K562 (cell line): ENCODE data around the gene CALML3. TPM values are rescaled to one million over a fixed set of nuclear protein-coding genes. Genes with fewer than 3 reads are reported as not detected.

Experiments
- ATAC-seq: fragments of 200-7000 bp; cut with Tn5 transposase; 3 replicates; pipeline ENCODE4 v1.9.1; 2020; ENCODE audit warnings: moderate library complexity
- BruUV-seq: library from RNA; stranded (reverse); fragments of 400-500 nt; replicated peaks from 2 replicates; lab custom pipeline; 2021; lab: Mats Ljungman, UMichigan
- CTCF ChIA-PET: fragments of 300-600 bp; formaldehyde crosslinking; extraction: SDS; loops from one replicate; lab custom pipeline; 2021; ENCODE audit warnings: low intra/inter-chr PET ratio; lab: Yijun Ruan, JAX
- POLR2A ChIA-PET: fragments of 300-600, 350-650 bp; sonication (Branson Sonifier 250); formaldehyde crosslinking; extraction: SDS; loops from one replicate; lab custom pipeline; 2021; ENCODE audit warnings: antibody characterized with exemption, inconsistent platforms; lab: Yijun Ruan, JAX
- DNase-seq, 4 experiments: peaks; one replicate each; pipeline versions ENCODE4 v3.0.0 to v3.0.0-alpha.2; 2011 to 2018; ENCODE audit warnings: low spot score in 3 of 4, mixed read lengths in 3 of 4; ENCODE audit errors: extremely low read depth in 1 of 4
- FAIRE-seq: peaks from 2 replicates; lab custom pipeline; 2011; peaks lifted over from hg19 to GRCh38; lab: Jason Lieb, UNC
- H2AFZ ChIP-seq: 2 replicates; pipeline ENCODE4 v1.6.0; 2011; ENCODE audit warnings: low read depth, low read length, control low read depth, inconsistent platforms
- H3K27ac ChIP-seq: fragments of 200-600 bp; 3 replicates; pipeline ENCODE4 v1.8.0; 2011; ENCODE audit warnings: low read depth, mild to moderate bottlenecking, control low read depth, inconsistent platforms, low read length, moderate library complexity, mixed read lengths; ENCODE audit errors: extremely low read depth
- H3K27me3 ChIP-seq, 2 experiments: fragments of 300-600 bp in 1 of 2; 2 replicates in 1 of 2; 3 replicates in 1 of 2; pipeline versions ENCODE4 v1.6.0 to v1.8.0; 2011; ENCODE audit warnings: inconsistent platforms in 2 of 2, low read length in 2 of 2, mild to moderate bottlenecking in 1 of 2, mixed read lengths in 1 of 2, moderate library complexity in 1 of 2; ENCODE audit not compliant: control insufficient read depth in 2 of 2, insufficient read depth in 2 of 2
- H3K36me3 ChIP-seq: fragments of 300-600 bp; 3 replicates; pipeline ENCODE4 v1.8.0; 2011; ENCODE audit warnings: mild to moderate bottlenecking, low read length, inconsistent platforms; ENCODE audit not compliant: control insufficient read depth, insufficient read depth
- H3K4me1 ChIP-seq, 2 experiments: fragments of 200-600 bp in 1 of 2; replicated peaks in 1 of 2; 2 replicates in 1 of 2; 3 replicates in 1 of 2; pipeline versions ENCODE4 v1.5.1 to v1.8.0; 2011; ENCODE audit warnings: inconsistent platforms in 2 of 2, low read length in 2 of 2, mild to moderate bottlenecking in 1 of 2, mixed read lengths in 1 of 2, moderate library complexity in 1 of 2; ENCODE audit not compliant: control insufficient read depth in 2 of 2, insufficient read depth in 2 of 2
- H3K4me2 ChIP-seq: 2 replicates; pipeline ENCODE4 v1.6.1; 2011; ENCODE audit warnings: low read length, control low read depth, inconsistent platforms, mixed read lengths; ENCODE audit not compliant: insufficient read depth
- H3K4me3 ChIP-seq: fragments of 200-600 bp; sonication (generic), shearing (Covaris generic); 2 replicates; pipeline ENCODE4 v1.5.1; 2016; ENCODE audit warnings: control low read depth, inconsistent platforms
- H3K79me2 ChIP-seq: fragments of 200-600 bp; 3 replicates; pipeline ENCODE4 v1.8.0; 2011; ENCODE audit warnings: low read length, inconsistent platforms; ENCODE audit not compliant: control insufficient read depth, insufficient read depth
- H3K9ac ChIP-seq, 2 experiments: 2 replicates each; pipeline versions ENCODE4 v1.6.0 to v1.6.1; 2011; ENCODE audit warnings: low read depth in 2 of 2, low read length in 2 of 2, control low read depth in 1 of 2, inconsistent platforms in 1 of 2, mild to moderate bottlenecking in 1 of 2, mixed read lengths in 1 of 2; ENCODE audit not compliant: insufficient read depth in 1 of 2
- H3K9me1 ChIP-seq: one replicate; pipeline ENCODE4 v1.6.0; 2011; ENCODE audit warnings: inconsistent platforms, mild to moderate bottlenecking, low read length, moderate library complexity; ENCODE audit not compliant: control insufficient read depth, insufficient read depth
- H3K9me3 ChIP-seq: replicated peaks from 2 replicates; pipeline ENCODE4 v1.5.1; 2011; ENCODE audit warnings: low read depth, low read length, inconsistent platforms; ENCODE audit not compliant: control insufficient read depth, insufficient read depth
- H4K20me1 ChIP-seq: replicated peaks from 2 replicates; pipeline ENCODE4 v1.6.1; 2011; ENCODE audit warnings: low read length, inconsistent platforms, mixed read lengths; ENCODE audit not compliant: control insufficient read depth, insufficient read depth
- CBFA2T3 ChIP-seq: fragments of 450-650 bp; IDR thresholded peaks from 2 replicates; pipeline ENCODE4 v1.6.1; 2017
- COPS2 ChIP-seq: fragments of 450-650 bp; conservative IDR thresholded peaks from 2 replicates; pipeline ENCODE4 v1.6.1; 2016; ENCODE audit warnings: mild to moderate bottlenecking, moderate library complexity
- JUNB ChIP-seq: fragments of 450-650 bp; formaldehyde crosslinking; conservative IDR thresholded peaks from 2 replicates; pipeline ENCODE4 v1.4.0; 2020; ENCODE audit warnings: mild to moderate bottlenecking
- SMARCA4 ChIP-seq: fragments of 450-650 bp; IDR thresholded peaks from 2 replicates; pipeline ENCODE4 v1.6.1; 2016
- TFAP4 ChIP-seq: sonication (generic); formaldehyde crosslinking; IDR thresholded peaks from 2 replicates; pipeline ENCODE4 v1.8.0; 2022; ENCODE audit warnings: missing genetic modification reagents, mild to moderate bottlenecking, moderate library complexity, borderline replicate concordance
- YY1 ChIP-seq, 3 experiments: IDR thresholded peaks; 2 replicates each; pipeline ENCODE4 v1.6.1; 2011; ENCODE audit warnings: low read length in 2 of 3, mild to moderate bottlenecking in 2 of 3, moderate library complexity in 2 of 3, borderline replicate concordance in 1 of 3, control low read depth in 1 of 3, low read depth in 1 of 3; ENCODE audit not compliant: insufficient read depth in 3 of 3, insufficient replicate concordance in 2 of 3, control insufficient read depth in 1 of 3, insufficient read length in 1 of 3; ENCODE audit errors: extremely low read depth in 1 of 3
- ZNF263 ChIP-seq: sonication (generic); formaldehyde crosslinking; IDR thresholded peaks from 2 replicates; pipeline ENCODE4 v1.8.0; 2022; ENCODE audit warnings: mild to moderate bottlenecking, missing genetic modification reagents, borderline replicate concordance
- WGBS: fragments of 100-300 bp; shearing (Covaris generic); methylation state at CpG from one replicate; pipeline ENCODE4 v1.1.6; 2016; ENCODE audit warnings: low coverage, mixed read lengths; ENCODE audit not compliant: insufficient coverage; ENCODE audit errors: missing lambda C conversion rate; 5-methylcytosine and 5-hydroxymethylcytosine counted together
- in situ Hi-C: fragments of 300-500 bp; cut with MboI; formaldehyde crosslinking; loops from 4 replicates; pipeline ENCODE4 v1.15.0; 2018; ENCODE audit warnings: inconsistent platforms, mixed read lengths
- intact Hi-C: fragments of 100-400 bp; cut with micrococcal nuclease; formaldehyde crosslinking; loops from 2 replicates; pipeline ENCODE4 v1.14.2; 2022
- polyA plus RNA-seq, 8 experiments: library from polyadenylated mRNA; depleted of rRNA in 4 of 8; stranded (reverse) in 5 of 8; unstranded in 3 of 8; fragments of >200 nt; fragmentation: Nextera tagmentation in 2 of 8; fragmentation: Illumina TruSeq in 1 of 8; extraction: Ambion mirVana in 2 of 8; extraction: Trizol in 1 of 8; gene quantifications; 2 replicates each; pipeline versions ENCODE4 v1.2.1 to v1.2.3, GENCODE V29; 2011 to 2014; ENCODE audit warnings: inconsistent platforms in 1 of 8, missing spikeins in 1 of 8
- total RNA-seq, 7 experiments: library from RNA; depleted of rRNA in 6 of 7; stranded (reverse); fragments of >200 nt in 6 of 7; fragmentation: Illumina TruSeq in 2 of 7; extraction: Trizol in 2 of 7; gene quantifications; 2 replicates each; pipeline versions ENCODE4 v1.2.1 to v1.2.3, GENCODE V29; 2011 to 2021; ENCODE audit warnings: low replicate concordance in 1 of 7

CALML3 gene
- total and polyA plus RNA-seq, 9 of the 15 experiments (the other 6 are each of a cell fraction or from before 2014, with no cell fraction given), result not detected

- no peak for TF ChIP-seq TFAP4 (CRISPR knock-in tag)
Measured at GRCh38 chr10:5552376-5553321, 27.9 kb downstream of the CALML3 start (continued).

- DNase-seq (no peak), ATAC-seq (no peak), FAIRE-seq (no peak)
- Histone ChIP-seq H3K36me3 (no peaks in the 10 kb centered on the region), H3K4me1 (peaks cover 55 to 65% of the 10 kb centered on the region in 2 experiments), H3K9me3 (no peaks in the 10 kb centered on the region), H3K9me1 (no peaks in the 10 kb centered on the region), H3K79me2 (no peaks in the 10 kb centered on the region), H3K4me3 (no peak overlapping the region), H3K9ac (peak overlapping the region in 1 of 2 experiments; percentile 50; a peak in 2 of 4 replicates), H2AFZ (peak overlapping the region; percentile 71), H3K27me3 (no peaks in the 10 kb centered on the region), H4K20me1 (no peaks in the 10 kb centered on the region), H3K27ac (no peak overlapping the region), H3K4me2 (no peak overlapping the region)
- intact Hi-C loops, result no loop called here
- BruUV-seq, result no TSS peak
- POLR2A ChIA-PET, result interaction anchor here (1.0 kb wide), 1 partner anchor 23 kb away, joined by 5 read pairs; no protein-coding TSS in a partner anchor
- WGBS, result 65% methylated on average over 16 of the region's 17 CpGs
- CTCF ChIA-PET, result interaction anchor here (0.6 kb wide), 1 partner anchor 533 kb away, joined by 3 read pairs; no protein-coding TSS in a partner anchor
- in situ Hi-C loops, result no loop called here
- no peak for TF ChIP-seq CBFA2T3
- TF ChIP-seq COPS2, result no peak
- peak; percentile 48; the same call in 1 of the 2 replicates for TF ChIP-seq ZNF263 (CRISPR knock-in tag)
- peak in 2 of 3 experiments; percentile 12 to 46 for TF ChIP-seq YY1 (IDR thresholded peaks at IDR 0.05; ENCODE audit: borderline replicate concordance in 1 of 3, control insufficient read depth in 1 of 3, extremely low read depth in 1 of 3, insufficient read depth in 3 of 3, insufficient read length in 1 of 3, insufficient replicate concordance in 2 of 3, low read depth in 1 of 3, low read length in 2 of 3)
- no peak for TF ChIP-seq JUNB (CRISPR knock-in tag)
- no peak for TF ChIP-seq SMARCA4
Measured at GRCh38 chr10:5553400-5554170, 28.8 kb downstream of the CALML3 start.
